Activated CD8-positive, alpha-beta memory T cell treated with anti-CD3 and anti-CD28 coated beads for 48 hours (primary cell): ENCODE measurements around the gene CUEDC2.

Experiments
- DNase-seq, 3 experiments: peaks; one replicate each; pipeline ENCODE4 v3.0.0-alpha.2; 2020; ENCODE audit warnings: low read depth in 2 of 3, low spot score in 2 of 3

The CUEDC2 gene

DNA sequence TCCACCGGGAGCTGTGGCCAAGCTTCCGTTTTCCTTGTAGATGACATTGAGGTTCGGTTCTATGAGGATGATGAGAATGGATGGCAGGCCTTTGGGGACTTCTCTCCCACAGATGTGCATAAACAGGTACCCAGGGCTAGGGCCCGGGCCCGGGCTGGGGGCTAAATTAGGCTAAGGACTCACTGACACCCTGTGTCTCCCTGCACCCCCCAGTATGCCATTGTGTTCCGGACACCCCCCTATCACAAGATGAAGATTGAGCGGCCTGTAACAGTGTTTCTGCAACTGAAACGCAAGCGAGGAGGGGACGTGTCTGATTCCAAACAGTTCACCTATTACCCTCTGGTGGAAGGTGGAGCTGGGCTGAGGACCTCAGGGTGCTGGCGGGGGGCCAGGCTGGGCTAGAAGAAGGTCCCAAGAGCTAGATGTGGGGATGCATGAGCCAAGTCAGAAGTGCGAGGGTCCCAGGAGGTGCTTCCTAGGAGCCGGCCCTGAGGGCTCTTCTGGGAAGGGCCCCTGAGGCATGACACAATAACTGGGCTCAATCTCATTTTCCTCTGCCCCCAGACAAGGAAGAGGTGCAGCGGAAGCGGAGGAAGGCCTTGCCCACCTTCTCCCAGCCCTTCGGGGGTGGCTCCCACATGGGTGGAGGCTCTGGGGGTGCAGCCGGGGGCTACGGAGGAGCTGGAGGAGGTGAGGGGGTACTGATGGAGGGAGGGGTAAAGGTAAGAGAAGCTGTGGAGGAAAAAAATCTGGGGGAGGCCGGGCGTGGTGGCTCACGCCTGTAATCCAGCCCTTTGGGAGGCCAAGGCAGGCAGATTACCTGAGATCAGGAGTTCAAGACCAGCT is 34.0 kb downstream of the CUEDC2 start:
- no peak for DNase-seq

DNA sequence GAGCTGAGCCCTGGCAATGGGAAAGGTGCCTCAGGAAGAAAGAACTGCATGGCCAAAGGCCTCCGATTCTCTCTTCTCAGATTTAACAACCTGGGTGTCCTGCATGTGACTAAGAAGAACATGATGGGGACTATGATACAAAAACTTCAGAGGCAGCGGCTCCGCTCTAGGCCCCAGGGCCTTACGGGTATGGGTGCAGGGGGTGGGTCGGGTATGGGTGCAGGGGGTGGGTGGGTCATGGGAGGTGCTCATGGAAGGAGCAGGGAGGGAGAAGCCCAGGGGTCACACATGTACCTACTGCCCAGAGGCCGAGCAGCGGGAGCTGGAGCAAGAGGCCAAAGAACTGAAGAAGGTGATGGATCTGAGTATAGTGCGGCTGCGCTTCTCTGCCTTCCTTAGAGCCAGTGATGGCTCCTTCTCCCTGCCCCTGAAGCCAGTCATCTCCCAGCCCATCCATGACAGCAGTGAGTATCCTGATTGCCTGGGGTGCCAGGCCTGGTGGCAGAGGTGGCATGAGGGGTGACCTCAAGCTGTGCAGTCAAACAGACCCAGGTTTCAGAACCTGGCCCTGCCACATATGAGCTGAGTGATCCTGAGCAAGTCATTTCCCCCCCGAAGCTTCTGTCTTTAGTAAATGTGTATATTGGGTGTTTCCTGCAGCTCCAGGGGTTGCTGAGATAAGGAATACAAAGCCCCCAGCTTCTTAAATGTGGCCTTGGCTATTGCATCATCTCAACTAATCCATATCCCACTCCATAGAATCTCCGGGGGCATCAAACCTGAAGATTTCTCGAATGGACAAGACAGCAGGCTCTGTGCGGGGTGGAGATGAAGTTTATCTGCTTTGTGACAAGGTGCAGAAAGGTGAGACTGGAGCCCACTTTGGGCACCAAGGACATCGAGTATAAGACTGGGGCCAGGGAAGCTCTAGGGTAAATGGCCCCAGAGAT is 34.9 kb downstream of the CUEDC2 start:
- DNase-seq, result no peak

DNA sequence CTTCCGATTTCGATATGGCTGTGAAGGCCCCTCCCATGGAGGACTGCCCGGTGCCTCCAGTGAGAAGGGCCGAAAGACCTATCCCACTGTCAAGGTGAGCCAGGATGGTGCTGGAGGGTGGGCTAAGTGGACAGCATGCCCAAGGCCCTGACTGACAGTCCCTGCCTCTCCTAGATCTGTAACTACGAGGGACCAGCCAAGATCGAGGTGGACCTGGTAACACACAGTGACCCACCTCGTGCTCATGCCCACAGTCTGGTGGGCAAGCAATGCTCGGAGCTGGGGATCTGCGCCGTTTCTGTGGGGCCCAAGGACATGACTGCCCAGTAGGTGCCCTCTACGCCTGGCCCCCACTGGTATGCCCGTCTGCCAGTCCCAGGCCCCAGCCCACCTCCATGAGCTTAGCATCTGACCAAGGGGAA is 35.6 kb downstream of the CUEDC2 start:
- DNase-seq, result no peak

DNA sequence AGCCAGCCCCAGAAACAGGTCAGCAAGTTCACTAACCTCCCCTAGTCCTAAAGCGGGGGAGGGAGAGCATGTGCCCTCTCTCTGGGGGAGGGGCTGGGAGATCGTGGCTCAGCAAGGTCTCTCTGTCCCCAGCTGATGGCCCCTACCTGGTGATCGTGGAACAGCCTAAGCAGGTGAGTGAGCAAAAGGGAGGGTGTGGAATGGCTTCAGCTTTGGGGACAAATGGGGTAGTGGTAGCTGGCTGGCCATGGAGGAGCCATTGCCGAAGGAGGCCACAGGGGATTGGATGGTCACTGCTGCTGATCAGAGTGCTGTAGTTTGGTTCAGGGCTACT is 36.1 kb downstream of the CUEDC2 start:
- no peak for DNase-seq

DNA sequence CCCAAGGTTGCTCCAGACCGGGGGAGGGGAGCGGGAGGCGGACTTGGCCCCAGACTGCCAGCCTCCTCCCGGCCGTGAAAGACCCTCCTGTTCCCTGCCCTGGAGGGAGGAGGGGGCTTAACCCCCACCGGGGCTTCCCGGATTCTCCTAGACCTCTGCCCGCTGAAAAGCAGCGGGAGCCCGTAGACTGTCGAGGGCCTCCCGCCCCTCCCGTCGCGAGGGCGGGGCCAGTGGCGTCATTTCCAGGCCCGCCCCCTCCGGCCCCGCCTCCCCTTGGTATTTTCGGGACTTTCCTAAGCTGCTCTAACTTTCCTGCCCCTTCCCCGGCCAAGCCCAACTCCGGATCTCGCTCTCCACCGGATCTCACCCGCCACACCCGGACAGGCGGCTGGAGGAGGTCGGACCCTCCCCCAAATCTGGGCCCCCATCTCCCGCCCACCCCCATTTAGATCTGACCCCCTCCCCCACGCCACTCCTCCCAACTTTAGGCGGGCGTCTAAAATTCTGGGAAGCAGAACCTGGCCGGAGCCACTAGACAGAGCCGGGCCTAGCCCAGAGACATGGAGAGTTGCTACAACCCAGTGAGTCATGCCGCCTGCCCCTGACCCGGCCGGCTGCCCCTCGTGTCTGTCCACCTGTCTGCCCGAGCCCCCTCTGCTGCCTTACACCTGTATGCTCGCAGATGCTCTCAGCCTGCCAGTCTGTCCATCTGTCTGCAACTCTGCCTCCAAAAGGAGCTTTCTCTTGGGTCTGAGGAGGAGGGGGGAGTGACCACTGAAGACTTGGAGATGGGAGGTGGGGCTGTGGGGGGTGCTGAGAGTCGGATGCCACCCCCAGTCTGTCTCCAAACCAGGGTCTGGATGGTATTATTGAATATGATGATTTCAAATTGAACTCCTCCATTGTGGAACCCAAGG is 36.7 kb downstream of the CUEDC2 start, which contains the start of gene NFKB2:
NFKB2 (plus strand) TSS at position 306 of the 917 bp plus-strand sequence; CDS start at position 561, 255 bp downstream.
- DNase-seq, result peak; percentile 68 to 91 (median 73)

DNA sequence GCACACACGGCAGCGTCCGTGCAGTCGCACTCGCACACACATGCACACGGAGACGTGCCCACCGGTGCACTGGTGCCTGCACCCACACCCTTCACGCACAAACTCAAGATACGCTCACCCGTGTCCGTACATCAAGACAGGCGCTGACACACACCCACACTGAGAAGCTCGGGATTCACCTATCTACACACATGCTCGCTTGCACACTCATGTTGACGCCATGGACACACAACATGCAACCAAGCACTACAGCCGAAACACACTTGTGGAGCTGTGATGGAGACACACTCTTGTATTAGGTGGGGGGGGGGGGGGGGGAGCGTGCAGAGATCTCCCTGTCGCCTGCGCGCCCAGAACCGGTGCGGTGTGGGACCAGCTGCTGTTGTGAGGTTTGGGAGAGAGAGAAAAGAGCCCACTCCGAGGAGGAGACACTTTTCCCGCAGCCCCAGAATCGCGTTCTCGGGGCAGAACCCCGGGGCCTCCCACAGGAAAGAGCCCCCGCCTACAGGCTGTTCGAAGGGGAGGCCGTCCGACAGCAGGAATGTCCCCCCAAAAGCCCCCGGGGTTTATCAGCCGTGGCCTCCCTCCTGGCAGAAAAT is 37.5 kb downstream of the CUEDC2 start:
- no peak for DNase-seq

DNA sequence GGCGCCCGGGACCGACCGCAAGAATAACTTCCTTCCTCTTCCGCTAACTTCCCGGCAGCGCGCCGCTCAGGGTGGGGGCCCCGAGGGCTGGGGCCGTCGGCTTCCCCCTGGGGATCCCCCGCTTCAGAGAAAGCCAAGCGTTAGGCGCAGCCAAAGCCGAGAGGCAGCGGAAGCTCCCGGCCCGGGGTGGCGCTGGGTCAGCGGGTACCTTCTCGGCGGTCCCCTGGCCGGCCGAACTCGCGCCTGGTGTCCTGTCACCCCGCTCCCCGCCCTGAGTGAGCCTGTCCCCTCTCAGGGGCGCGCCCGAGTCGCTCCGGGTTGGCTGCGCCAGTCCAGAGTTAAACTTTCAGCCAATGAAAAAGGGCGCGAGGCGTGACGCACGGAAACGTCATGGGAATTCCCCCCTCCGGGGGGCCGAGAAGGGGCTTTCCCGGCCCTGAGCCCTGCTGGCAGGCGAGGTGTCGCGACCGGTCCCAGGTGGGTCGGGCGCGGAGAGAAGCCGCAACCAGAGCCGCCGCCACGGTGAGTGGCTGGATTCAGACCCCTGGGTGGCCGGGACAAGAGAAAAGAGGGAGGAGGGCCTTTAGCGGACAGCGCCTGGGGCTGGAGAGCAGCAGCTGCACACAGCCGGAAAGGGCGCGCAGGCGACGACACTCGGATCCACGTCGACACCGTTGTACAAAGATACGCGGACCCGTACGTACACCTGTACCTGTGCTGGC is 38.1 kb downstream of the CUEDC2 start:
- DNase-seq, result peak; percentile 99

DNA sequence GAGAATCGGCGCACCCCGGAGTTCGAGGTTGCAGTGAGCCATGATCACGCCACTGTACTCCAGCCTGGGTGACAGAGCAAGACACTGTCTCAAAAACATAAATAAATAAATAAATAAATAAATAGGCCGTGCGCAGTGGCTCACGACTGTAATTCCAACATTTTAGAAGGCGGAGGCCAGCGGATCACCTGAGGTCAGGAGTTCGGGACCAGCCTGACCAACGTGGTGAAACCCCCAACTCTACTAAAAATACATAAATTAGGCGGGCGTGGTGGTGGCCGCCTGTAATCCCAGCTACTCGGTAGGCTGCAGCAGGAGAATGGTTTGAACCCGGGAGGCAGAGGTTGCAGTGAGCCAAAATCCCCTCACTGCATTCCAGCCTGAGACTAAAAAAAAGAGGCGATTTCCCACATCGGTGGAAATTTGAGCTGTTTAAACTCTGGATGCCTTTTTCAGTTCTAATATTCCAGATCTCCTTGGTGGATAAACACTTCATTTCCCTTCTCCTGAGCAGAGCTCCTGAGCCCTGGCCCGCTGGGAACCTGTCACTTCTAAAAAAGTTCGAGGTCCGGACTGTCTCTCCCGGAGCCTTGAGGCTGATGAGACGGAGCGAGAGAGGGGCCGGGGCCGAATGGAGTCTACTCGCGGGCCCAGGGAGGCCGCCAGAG is 38.8 kb downstream of the CUEDC2 start:
- DNase-seq, result no peak

DNA sequence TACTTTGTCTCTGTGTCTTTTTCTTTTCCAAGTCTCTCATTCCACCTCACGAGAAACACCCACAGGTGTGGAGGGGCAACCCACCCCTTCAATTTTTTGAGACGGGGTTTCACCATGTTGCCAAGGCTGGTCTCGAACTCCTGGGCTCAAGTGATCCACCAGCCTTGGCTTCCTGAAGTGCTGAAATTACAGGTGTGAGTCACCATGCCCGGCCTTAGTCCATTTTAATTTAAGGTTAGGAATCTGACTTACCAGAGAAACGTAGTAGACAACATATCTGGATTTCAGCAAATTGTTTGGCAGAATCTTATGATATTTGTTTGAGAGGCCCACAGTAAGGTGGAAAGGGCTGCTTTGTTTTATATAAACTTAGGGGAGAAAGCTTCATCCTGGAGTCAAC is 40.1 kb downstream of the CUEDC2 start:
- no peak for DNase-seq

DNA sequence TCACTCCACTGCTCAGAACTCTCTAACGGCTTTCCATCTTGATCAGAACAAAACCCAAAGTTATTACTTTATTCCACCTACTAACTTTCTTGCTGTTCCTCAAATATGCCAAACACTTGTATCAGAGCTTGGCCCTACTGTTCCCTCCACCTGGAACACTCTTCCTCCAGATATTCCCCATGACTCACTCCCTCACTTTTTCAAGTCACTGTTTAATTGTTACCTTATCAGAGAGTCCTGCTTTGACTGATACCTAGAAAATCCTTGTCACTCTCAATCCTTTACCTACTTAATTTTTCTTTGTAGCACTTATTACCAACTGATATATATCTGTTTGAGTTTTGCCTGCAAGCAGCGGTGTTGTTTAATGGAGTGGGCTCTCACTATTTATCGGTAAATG is 42.5 kb downstream of the CUEDC2 start:
- no peak for DNase-seq

DNA sequence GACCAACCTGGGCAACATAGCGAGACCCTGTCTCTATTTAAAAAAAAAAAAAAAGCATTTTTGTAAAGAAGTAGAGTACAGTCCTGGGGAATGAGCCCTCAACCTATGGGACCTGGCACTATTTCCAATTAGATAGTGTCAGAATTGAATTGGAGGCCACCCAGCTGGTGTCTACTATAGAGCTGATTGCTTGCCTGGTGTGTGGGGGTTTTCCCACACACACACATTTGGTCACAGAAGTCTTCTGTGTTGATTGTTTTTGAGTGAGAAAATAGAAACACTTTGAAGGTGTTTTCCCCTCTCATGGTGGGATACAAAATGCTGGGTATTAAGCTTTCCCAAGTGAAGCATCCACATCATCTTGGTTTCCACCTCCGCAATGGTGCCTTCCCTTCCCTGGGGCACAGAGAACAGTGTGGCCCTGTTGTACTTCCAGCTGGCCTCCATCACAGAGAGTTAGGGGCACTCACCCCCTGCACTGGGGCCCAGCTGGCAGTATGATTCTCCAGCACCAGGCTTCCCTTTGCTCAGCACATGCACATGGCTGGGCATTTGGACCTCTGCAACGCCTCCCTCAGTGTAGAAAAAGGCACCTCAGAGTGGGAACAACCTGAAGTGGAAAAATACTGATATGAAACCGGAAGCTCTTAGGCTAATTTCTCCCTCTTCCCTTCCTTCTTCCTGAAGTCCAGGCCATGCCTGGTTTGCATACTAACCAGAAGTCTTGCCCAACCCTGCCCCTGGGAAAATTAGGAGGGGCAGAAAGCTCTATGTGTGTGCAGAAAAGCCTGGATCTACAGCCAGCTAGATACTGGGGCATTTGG is 47.6 kb downstream of the CUEDC2 start:
- DNase-seq, result no peak

DNA sequence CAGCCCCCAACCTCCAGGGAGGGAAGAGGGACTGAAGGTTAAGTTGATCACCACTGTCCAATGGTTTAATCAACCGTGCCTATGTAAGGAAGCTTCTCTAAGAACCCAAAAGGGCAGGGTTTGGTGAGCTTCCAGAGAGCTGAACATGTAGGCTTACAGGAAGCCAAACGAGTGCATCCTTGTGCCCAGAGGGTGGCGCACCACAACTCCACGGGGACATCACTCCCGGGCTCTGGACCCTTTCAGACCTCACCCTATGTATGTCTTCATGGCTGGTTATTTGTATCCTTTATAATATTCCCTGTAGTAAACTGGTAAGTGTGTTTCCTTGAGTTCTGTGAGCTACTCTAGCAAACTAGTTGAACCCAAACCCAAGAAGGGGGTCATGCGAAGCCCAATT is 48.3 kb downstream of the CUEDC2 start:
- no peak for DNase-seq

DNA sequence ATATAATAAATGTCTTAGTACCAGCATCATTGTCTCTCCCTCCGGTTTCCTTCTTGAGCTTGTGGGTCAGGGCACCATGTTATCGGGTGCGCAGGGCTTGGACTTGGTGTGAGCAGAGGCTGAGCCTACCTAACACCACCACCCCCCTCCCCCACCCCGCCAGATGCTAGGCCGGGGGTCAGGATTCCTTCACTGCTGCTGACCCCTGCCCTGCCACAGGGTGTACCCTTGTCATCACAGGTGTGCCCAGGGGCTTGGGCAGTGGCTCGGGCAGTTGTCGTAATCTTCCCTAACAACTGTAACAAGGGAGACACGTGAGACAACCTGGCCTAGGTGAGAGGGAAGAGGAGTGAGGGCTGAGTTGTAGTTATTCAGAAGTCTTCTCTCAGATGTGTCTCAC is 49.5 kb downstream of the CUEDC2 start:
- no peak for DNase-seq

DNA sequence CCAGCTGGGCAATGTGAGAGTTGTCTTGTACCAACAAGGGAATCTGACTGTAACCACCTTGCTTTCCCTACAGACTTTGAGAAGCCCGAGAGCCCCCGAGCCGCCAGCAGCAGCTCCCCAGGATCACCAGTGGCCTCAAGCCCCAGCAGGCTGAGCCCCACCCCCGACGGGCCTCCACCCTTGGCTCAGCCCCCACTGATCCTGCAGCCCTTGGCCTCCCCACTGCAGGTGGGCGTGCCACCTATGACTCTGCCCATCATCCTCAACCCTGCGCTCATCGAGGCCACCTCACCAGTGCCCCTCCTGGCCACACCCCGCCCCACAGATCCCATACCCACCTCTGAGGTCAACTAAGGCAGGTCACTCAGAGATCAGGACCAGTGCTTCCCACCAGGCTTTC is 50.4 kb downstream of the CUEDC2 start:
- no peak for DNase-seq

DNA sequence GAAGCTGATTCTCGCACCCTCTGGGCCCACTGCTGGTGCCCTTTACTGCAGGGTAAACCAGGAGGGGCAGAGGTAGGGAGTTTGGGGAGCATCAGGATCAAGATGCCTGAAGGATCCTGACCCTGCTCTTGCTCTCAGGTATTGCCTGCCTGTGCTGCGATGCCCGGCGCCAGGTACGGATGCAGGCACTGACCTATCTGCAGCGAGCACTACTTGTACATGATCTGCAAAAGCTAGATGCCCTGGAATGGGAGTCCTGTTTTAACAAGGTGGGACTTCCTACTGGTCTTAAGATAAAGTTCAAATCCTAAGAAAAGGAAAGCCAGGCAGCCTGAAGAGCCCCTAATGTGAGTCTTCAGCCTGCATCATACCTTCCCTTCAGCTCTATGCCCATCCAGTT is 53.0 kb downstream of the CUEDC2 start:
- DNase-seq, result no peak

DNA sequence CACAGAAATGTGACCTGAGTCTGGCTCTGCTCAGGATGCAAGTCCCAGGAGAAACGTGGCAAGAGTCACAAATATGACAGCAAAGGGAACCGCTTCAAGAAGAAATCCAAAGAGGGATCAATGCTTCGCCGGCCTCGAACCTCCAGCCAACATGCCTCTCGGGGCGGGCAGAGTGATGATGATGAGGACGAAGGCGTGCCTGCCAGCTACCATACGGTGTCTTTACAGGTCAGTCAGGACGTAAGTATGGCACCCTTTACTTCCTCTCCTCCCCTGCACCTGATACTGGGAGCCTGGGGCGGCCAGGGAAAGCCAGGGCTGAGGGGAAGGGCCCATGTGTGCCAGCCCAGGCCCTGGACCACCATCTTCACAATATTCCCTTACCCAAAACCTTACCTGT is 55.5 kb downstream of the CUEDC2 start:
- DNase-seq, result no peak

DNA sequence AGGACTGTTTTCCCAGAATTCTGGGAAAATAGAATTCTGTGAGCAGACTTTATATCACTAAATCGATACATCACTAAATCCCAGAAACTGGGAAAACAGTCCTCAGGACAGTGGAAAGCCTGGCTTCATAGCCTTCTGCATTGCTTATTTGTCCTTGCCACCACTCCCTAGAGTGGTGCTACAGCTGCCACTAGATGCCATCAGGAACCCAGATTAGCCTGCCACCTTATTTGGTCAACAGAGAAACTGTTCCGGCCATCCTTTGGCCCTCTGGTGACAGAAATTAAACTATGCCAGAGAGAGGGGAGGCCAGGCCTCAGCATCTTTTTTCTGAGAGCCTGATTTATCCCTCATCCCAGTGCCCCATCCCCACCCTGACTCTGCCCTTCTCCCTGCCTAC is 56.5 kb downstream of the CUEDC2 start:
- DNase-seq, result no peak

DNA sequence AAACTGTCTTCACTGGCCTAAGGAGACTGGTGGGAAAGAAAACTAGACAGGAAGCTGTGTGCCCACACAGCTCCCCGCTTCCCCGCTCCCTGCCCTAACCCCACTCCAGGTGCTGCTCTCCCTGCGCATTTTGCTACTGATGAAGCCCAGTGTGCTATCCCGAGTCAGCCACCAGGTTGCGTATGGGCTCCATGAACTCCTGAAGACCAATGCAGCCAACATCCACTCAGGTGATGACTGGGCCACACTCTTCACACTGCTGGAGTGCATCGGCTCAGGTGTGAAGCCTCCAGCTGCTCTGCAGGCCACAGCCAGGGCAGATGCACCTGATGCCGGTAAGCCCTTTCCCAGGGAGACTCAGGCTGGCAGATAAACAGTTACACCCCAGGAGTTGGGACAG is 57.1 kb downstream of the CUEDC2 start:
- DNase-seq, result no peak
